ENCODE measurements around the gene FAM133A. TPM values are rescaled to one million over a fixed set of nuclear protein-coding genes. Genes with fewer than 3 reads are reported as not detected.

Gene FAM133A
- total RNA-seq, result not detected

DNA sequence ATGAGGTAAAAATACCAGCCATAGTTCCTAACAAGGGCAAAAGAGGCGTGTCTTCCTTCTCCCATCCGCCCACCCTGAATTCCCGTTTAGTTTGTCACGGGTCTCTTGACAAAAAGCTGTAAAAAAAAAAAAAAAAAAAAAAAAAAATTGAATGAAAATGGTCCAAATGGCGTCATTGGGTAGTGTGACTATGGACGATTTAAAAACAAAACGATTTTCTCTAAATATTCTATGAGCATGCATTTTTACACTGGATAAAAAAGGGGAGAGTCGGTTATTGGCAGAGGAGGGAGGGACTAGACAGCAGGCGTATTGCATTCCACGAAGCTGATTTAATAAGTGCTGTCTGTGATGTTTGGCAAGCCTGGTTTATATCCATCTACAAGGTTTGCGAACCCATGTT is at the start of gene FAM133A:
FAM133A (plus strand) TSS at position 338 of the 403 bp plus-strand sequence. CDS start 35,214 bp downstream, outside the sequence.
- DNase-seq, result no peak

DNA sequence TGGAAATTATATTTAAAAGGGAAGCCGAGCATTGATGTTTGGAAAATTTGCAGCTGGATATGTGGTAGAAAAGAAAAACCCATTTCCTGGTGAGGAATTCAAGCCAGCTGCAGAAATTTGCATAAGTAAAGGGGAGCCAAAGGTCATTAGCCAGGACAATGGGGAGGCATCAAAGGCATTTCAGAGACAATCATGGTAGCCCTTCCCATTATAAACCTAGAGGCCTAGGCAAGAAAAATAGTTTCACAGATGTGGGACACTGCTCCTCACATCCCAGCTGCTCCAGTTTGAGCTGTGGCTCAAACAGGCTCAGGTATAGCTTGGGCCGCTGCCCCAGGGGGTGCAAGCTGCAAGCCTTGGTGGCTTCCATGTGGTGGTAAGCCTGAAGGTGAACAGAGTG is 36.4 kb upstream of the FAM133A start:
- no peak for DNase-seq

- no peak for DNase-seq
Measured at GRCh38 chrX:93649381-93649780, 24.6 kb upstream of the FAM133A start.

- no peak for DNase-seq
Measured at GRCh38 chrX:93660575-93660974, 13.4 kb upstream of the FAM133A start.

GRCh38 chrX:93673056-93673868 is 744 bp upstream of the FAM133A start, which contains the start of gene NAP1L3:
NAP1L3 (minus strand) TSS chrX:93673578; CDS start chrX:93673304, 274 bp downstream.
- DNase-seq, result peak; percentile 91

DNA sequence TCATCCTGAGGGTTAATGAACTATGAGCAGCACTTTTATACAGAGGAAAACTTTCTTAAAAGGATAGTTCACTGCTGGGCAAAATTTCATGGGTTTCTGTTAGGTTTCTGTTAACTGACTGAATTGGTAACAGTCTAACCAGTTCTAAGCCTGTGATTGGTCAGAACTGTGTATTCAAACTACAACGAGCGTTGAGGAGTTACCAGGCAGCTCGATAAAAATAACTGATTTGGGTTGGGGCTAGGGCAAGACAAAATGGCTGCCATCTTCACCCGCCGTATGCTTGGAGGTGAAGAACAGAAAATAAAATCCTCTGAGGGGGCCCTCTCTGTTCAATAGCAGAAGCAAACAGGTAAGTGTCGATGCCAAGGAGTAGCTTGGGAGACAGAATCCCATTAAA is 22.0 kb downstream of the FAM133A start:
- DNase-seq, result no peak

- DNase-seq, result no peak
Measured at GRCh38 chrX:93703701-93704100, 29.7 kb downstream of the FAM133A start.

- DNase-seq, result no peak
Measured at GRCh38 chrX:93711076-93711475, 37.1 kb downstream of the FAM133A start.

DNA sequence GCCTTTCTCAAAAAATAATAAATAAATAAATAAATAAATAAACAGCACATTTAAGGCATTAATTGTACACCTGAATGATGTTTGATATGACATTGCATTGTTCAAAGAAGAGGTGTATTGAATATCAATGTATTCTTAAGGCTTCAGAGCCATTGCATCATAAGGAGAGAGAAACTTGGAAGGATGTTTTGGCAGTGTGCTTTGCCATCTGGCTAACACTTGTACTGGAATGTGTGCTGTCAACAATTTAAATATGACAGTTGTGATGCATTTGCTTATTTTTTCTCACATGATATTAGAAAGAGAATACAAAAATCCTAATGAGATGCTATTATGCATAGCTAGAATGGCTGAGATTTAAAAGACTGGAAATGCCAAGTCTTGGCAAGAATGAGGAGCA is 67.8 kb downstream of the FAM133A start:
- DNase-seq, result peak; percentile 1

- no peak for DNase-seq
Measured at GRCh38 chrX:93760163-93760562, 86.2 kb downstream of the FAM133A start.

Other genes starting within 250 kb of the FAM133A start
- 9.1 TPM for gene NAP1L3, start 628 bp upstream of the FAM133A start, total RNA-seq

All from tongue (tissue), 2 donors.